Left ventricle myocardium inferior (tissue), 1 donor: Measurements from ENCODE around the gene ABHD17A. TPM values are rescaled to one million over a fixed set of nuclear protein-coding genes. Genes with fewer than 3 reads are reported as not detected.

ENCODE experiments used
- DNase-seq: peaks from one replicate; pipeline ENCODE4 v3.0.0-alpha.2; 2020
- H3K27ac ChIP-seq: fragments of 200-600 bp; replicated peaks from 2 replicates; pipeline ENCODE4 v1.8.0; 2021
- H3K27me3 ChIP-seq: fragments of 200-600 bp; 2 replicates; pipeline ENCODE4 v1.8.0; 2021; ENCODE audit warnings: low read depth
- H3K36me3 ChIP-seq: fragments of 200-600 bp; 2 replicates; pipeline ENCODE4 v1.8.0; 2021
- H3K4me1 ChIP-seq: fragments of 200-600 bp; 2 replicates; pipeline ENCODE4 v1.8.0; 2021
- H3K4me3 ChIP-seq: fragments of 200-600 bp; 2 replicates; pipeline ENCODE4 v1.8.0; 2021; ENCODE audit warnings: mild to moderate bottlenecking, moderate library complexity
- H3K9me3 ChIP-seq: fragments of 200-600 bp; replicated peaks from 2 replicates; pipeline ENCODE4 v1.8.0; 2021
- intact Hi-C: fragments of 100-400 bp; cut with micrococcal nuclease; formaldehyde crosslinking; loops from one replicate; pipeline ENCODE4 v1.11.0; 2022
- total RNA-seq: library from RNA; stranded (reverse); fragmentation: NEBNext Ultra II Directional; extraction: Animal tissue kit (Norgen Biotek cat#: 25700); gene quantifications from one replicate; pipeline ENCODE4 v1.2.1, GENCODE V29; 2021
- TF ChIP-seq, protein P1 (sequence below): fragments of 200-600 bp; IDR thresholded peaks from 2 replicates; pipeline ENCODE4 v1.8.0; 2021; ENCODE audit warnings: antibody characterized with exemption, mild to moderate bottlenecking, borderline replicate concordance
- donor health status: DM: no; HTN: yes; CAD: no; lungs with severe emphysema.

The ABHD17A gene
- total RNA-seq, 1 donor from 2014 or later: 55.6 TPM

DNA sequence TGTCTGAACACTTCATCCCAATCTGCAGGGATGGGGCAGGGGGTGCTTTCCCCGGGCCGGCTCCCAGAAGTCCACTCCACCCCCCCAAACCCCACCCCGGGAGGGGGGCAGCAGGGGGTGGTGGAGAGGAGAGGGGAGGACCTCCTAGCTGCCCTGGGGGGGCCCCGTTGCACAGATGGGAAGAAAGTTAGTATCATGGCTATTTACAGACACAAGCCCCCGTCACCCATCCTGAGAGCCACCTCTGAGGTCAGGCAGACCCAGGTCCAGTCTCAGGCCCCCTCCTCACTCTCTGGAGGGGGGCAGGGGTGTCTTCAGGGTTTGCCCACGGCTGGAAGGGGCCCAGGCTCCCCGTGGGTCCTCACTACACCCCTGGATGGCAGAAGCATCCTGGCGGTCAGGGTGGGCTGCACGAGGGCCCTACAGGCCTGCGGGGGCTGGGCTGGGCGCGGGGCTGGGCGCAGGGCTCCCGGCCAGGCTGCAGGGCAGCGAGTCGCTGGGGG, 31.2 kb downstream of the ABHD17A start:
- TF ChIP-seq, protein P1, sequence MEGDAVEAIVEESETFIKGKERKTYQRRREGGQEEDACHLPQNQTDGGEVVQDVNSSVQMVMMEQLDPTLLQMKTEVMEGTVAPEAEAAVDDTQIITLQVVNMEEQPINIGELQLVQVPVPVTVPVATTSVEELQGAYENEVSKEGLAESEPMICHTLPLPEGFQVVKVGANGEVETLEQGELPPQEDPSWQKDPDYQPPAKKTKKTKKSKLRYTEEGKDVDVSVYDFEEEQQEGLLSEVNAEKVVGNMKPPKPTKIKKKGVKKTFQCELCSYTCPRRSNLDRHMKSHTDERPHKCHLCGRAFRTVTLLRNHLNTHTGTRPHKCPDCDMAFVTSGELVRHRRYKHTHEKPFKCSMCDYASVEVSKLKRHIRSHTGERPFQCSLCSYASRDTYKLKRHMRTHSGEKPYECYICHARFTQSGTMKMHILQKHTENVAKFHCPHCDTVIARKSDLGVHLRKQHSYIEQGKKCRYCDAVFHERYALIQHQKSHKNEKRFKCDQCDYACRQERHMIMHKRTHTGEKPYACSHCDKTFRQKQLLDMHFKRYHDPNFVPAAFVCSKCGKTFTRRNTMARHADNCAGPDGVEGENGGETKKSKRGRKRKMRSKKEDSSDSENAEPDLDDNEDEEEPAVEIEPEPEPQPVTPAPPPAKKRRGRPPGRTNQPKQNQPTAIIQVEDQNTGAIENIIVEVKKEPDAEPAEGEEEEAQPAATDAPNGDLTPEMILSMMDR: no peak
- peaks cover 73% of the 10 kb centered on the region for H3K4me1 ChIP-seq
- peak overlapping the region; percentile 96 for H3K27ac ChIP-seq
- no peaks in the 10 kb centered on the region for H3K9me3 ChIP-seq
- intact Hi-C loops: no loop called here
- no peak for DNase-seq
- H3K36me3 ChIP-seq: no peaks in the 10 kb centered on the region
- H3K4me3 ChIP-seq: peak overlapping the region; percentile 69
- no peaks in the 10 kb centered on the region for H3K27me3 ChIP-seq

DNA sequence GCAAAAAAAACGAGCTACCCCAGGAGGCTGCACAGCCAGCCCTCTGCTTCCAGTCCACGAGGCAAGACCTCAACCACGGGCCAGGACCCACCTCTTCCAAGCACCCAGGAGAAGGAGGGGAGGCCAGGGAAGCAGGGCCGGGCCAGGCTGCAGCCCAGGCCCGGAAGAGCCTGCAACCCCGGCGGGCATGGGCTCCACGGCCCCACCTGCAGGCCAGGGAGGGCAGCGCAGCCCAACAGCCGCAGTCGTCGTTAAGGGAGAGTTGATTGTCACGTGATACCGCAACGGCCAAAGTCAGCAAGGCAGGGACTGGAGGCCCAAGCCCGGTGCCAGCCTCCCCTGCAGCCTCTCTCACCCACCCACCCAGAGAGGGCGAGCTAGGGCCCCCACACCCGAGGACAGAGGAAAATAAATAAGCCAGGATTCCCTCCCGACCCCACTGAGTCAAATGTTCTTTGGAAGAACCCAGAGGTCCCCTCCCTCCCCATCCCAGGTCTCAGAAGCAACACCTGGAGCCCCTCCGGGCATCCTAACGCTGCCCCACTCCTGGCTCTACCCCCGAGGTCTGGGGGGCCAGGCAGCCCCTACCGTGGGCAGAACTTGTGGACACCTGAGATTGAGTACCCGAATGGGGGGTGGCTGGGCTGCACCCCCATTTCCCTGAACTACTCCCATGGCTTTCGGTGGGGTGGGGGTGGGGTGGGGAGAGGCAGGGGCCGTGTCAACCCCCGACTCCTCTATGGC, 31.8 kb downstream of the ABHD17A start:
- H3K27ac ChIP-seq: peak overlapping the region; percentile 96
- no peak overlapping the region for H3K4me3 ChIP-seq
- H3K9me3 ChIP-seq: no peaks in the 10 kb centered on the region
- DNase-seq: peak; percentile 79
- intact Hi-C loops: no loop called here
- no peaks in the 10 kb centered on the region for H3K27me3 ChIP-seq
- TF ChIP-seq, protein P1: peak; percentile 90
- H3K4me1 ChIP-seq: peaks cover 67% of the 10 kb centered on the region
- H3K36me3 ChIP-seq: no peaks in the 10 kb centered on the region

DNA sequence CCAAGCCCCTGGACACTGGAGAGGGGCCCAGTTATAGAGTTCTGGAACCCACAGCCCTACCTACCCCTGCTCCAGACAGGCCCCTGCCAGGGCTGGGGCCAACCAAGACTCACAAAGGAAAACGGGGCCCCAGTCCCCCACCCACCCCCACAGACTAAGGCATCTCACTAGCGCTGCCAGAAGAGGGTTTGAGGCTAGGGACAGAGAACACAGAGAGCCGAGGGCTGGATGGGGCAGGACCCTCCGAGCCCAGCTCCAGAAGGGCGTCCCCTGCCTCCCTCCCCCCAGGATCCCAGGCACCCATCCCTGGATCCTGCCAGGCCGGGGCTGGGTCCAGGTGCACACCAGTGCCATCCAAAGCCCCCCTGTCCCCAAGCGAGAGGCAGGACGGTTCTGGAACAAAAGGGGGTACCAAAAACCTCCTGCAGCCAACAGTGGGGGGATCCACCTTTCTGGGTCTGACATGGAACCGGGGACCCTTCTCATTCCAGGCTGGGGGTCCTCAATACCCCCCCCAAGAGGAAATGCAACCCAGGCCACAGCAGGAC, 32.6 kb downstream of the ABHD17A start:
- Histone ChIP-seq H3K4me1 (peaks cover 64% of the 10 kb centered on the region), H3K27me3 (no peaks in the 10 kb centered on the region), H3K27ac (no peak overlapping the region), H3K9me3 (no peaks in the 10 kb centered on the region), H3K4me3 (no peak overlapping the region), H3K36me3 (no peaks in the 10 kb centered on the region)
- TF ChIP-seq, protein P1: no peak
- DNase-seq: no peak
- intact Hi-C loops: no loop called here

DNA sequence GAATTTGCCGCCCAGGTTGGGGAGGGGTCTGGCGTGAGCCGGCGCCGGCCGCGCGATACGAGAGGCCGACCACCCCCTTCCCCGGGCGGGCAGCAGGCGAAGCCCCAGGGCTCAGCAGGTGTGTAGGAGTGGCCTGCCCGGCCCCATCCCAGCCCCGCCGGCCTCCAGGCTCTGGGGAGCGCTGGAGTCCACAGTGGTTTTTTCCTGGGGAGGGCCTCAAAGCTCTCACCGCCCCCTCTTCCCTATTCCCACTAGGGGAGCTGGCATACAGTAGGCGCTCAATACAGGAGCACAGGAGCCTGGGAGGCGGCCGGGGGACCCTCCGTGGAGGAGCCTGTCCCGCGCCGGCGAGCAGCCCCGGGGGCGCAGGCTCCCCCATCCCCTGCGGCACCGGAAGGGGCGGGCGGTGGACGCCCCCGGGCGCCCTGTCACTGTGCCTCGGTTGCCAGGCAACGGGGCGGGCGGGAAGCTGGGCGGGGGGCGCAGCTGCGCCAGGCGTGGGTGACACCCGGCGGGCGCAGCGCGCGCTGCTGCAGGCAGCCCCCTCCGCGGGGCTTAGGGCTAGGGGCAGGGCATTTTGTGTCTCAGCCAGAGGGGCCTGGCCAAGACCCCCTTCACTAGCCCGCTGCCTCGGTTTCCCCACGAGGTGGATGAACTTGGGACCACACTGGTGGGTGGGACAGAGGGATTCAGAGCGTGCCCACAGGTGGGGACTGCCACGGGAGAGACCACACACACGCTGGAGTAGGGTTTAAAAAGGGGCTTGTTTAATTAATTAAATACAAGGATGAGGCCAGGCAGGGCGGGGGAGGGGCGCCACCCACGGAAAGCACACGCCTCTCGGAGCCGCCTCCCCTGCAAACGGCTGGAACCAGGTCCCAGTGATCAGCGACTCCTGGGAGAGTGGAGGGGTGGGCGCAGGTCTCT, 33.4 kb downstream of the ABHD17A start:
- Histone ChIP-seq H3K27me3 (no peaks in the 10 kb centered on the region), H3K4me1 (peaks cover 64% of the 10 kb centered on the region), H3K36me3 (no peaks in the 10 kb centered on the region), H3K4me3 (no peak overlapping the region), H3K9me3 (no peaks in the 10 kb centered on the region), H3K27ac (no peak overlapping the region)
- intact Hi-C loops: no loop called here
- DNase-seq: no peak
- TF ChIP-seq, protein P1: no peak
